Gastrocnemius medialis (tissue), 4 donors: ENCODE data around the gene POC1A. TPM values are rescaled to one million over a fixed set of nuclear protein-coding genes. Genes with fewer than 3 reads are reported as not detected.

Experiments used
- ATAC-seq, 2 donors: fragments of 150-250 bp; one replicate each; pipeline ENCODE4 v1.9.1; 2016
- DNase-seq, 2 donors: peaks; one replicate each; pipeline ENCODE4 v3.0.0-alpha.2; 2019
- H3K27ac ChIP-seq, 4 donors: fragments of 200-600 bp; sonication (generic); 1 replicate in 1 of 4; 2 replicates in 3 of 4; pipeline ENCODE4 v1.5.1; 2016 to 2018; ENCODE audit warnings: mild to moderate bottlenecking in 2 of 4, moderate library complexity in 1 of 4
- H3K27me3 ChIP-seq, 3 donors: fragments of 200-600 bp; sonication (generic) in 2 of 3; 1 replicate in 1 of 3; 2 replicates in 2 of 3; pipeline versions ENCODE4 v1.5.1 to v1.6.0; 2016 to 2019; ENCODE audit warnings: mild to moderate bottlenecking in 1 of 3, moderate library complexity in 1 of 3
- H3K36me3 ChIP-seq, 2 donors: fragments of 200-600 bp; sonication (generic) in 1 of 2; one replicate each; pipeline ENCODE4 v1.5.1; 2017 to 2018
- H3K4me1 ChIP-seq, 2 donors: fragments of 200-600 bp; sonication (generic) in 1 of 2; one replicate each; pipeline ENCODE4 v1.5.1; 2016 to 2017; ENCODE audit warnings: mild to moderate bottlenecking in 2 of 2
- H3K4me3 ChIP-seq, 4 donors: fragments of 200-600 bp; sonication (generic) in 3 of 4; 1 replicate in 1 of 4; 2 replicates in 3 of 4; pipeline ENCODE4 v1.5.1; 2016 to 2019; ENCODE audit warnings: mild to moderate bottlenecking in 2 of 4
- H3K9me3 ChIP-seq, 3 donors: fragments of 200-600 bp; sonication (generic) in 2 of 3; 1 replicate in 1 of 3; 2 replicates in 2 of 3; pipeline ENCODE4 v1.5.1; 2016 to 2019
- CTCF ChIP-seq, 5 experiments: fragments of 450-650 bp in 3 of 5; fragments of 200-600 bp in 2 of 5; sonication (generic) in 2 of 5; IDR thresholded peaks in 4 of 5; conservative IDR thresholded peaks in 1 of 5; 1 replicate in 4 of 5; 2 replicates in 1 of 5; pipeline ENCODE4 v1.5.1; 2016 to 2019; ENCODE audit warnings: antibody characterized with exemption in 5 of 5, mild to moderate bottlenecking in 3 of 5, moderate library complexity in 3 of 5
- POLR2A ChIP-seq, 2 donors: fragments of 450-650 bp; IDR thresholded peaks; one replicate each; pipeline ENCODE4 v1.6.1; 2017; ENCODE audit warnings: antibody characterized with exemption in 2 of 2, mild to moderate bottlenecking in 2 of 2, moderate library complexity in 2 of 2
- in situ Hi-C, 4 donors: fragments of 200-750 bp; cut with MboI; loops; one replicate each; pipeline versions ENCODE4 v1.15.0 to v1.8.0; 2017; ENCODE audit warnings: low sequenced_read_pairs in 4 of 4
- intact Hi-C: fragments of 100-400 bp; cut with DNase I; formaldehyde crosslinking; loops from one replicate; pipeline ENCODE4 v1.15.1; 2023; ENCODE audit warnings: low total_unique reads
- total RNA-seq, 4 donors: library from RNA; depleted of rRNA; stranded (reverse); fragments of >200 nt; gene quantifications; one replicate each; pipeline versions ENCODE4 v1.1.0 to v1.2.3, GENCODE V29; 2016

Gene POC1A
- total RNA-seq, 4 donors from 2014 or later: 0.51 to 3.2 (median 0.81) TPM

GRCh38 chr3:52090131-52090932 lies 63.9 kb downstream of the POC1A start:
- no peaks in the 10 kb centered on the region for H3K36me3 ChIP-seq
- in situ Hi-C loops (no loop called here), intact Hi-C loops (no loop called here)
- peak overlapping the region; percentile 8 to 71 (median 60) for H3K27ac ChIP-seq
- H3K27me3 ChIP-seq: no peaks in the 10 kb centered on the region
- no peak overlapping the region for H3K4me3 ChIP-seq
- no peaks in the 10 kb centered on the region for H3K9me3 ChIP-seq
- H3K4me1 ChIP-seq: peaks cover 9 to 15% of the 10 kb centered on the region in 2 donors
- peak in 1 of 2 donors; percentile 72 for ATAC-seq
- TF ChIP-seq POLR2A (IDR thresholded peaks at IDR 0.05): no peak
- TF ChIP-seq CTCF (IDR thresholded peaks at IDR 0.05 in 4 of 5, conservative IDR thresholded peaks at IDR 0.05 in 1 of 5): no peak
- no peak for DNase-seq

- no peak for ATAC-seq
- no peak for DNase-seq
- H3K4me1 ChIP-seq: peaks cover 9 to 15% of the 10 kb centered on the region in 2 donors
- intact Hi-C loops (no loop called here), in situ Hi-C loops (no loop called here)
- H3K4me3 ChIP-seq: no peak overlapping the region
- no peaks in the 10 kb centered on the region for H3K27me3 ChIP-seq
- no peaks in the 10 kb centered on the region for H3K36me3 ChIP-seq
- peak overlapping the region in 2 of 4 donors; percentile 61 to 71 for H3K27ac ChIP-seq
- no peaks in the 10 kb centered on the region for H3K9me3 ChIP-seq
- TF ChIP-seq CTCF (IDR thresholded peaks at IDR 0.05 in 4 of 5, conservative IDR thresholded peaks at IDR 0.05 in 1 of 5): no peak
- no peak for TF ChIP-seq POLR2A (IDR thresholded peaks at IDR 0.05)
These were observed 64.5 kb downstream of the POC1A start for GRCh38 chr3:52089691-52090090.

- ATAC-seq: no peak
- no peak for DNase-seq
- H3K4me1 ChIP-seq: peaks cover 9 to 15% of the 10 kb centered on the region in 2 donors
These were observed 65.5 kb downstream of the POC1A start for GRCh38 chr3:52088445-52089367.

GRCh38 chr3:52087731-52088130 lies 66.5 kb downstream of the POC1A start:
- in situ Hi-C loops: no loop called here
- no peak for ATAC-seq
- DNase-seq: no peak
- H3K9me3 ChIP-seq: no peaks in the 10 kb centered on the region
- no peaks in the 10 kb centered on the region for H3K27me3 ChIP-seq
- TF ChIP-seq CTCF (IDR thresholded peaks at IDR 0.05 in 4 of 5, conservative IDR thresholded peaks at IDR 0.05 in 1 of 5) (no peak), POLR2A (IDR thresholded peaks at IDR 0.05) (no peak)
- no peak overlapping the region for H3K4me3 ChIP-seq
- H3K27ac ChIP-seq: no peak overlapping the region
- intact Hi-C loops: no loop called here
- H3K36me3 ChIP-seq: no peaks in the 10 kb centered on the region
- peaks cover 9 to 15% of the 10 kb centered on the region in 2 donors for H3K4me1 ChIP-seq

More at GRCh38 chr3:52088445-52089367, 65.5 kb downstream of the POC1A start:
- peak overlapping the region in 1 of 4 donors; percentile 13 for H3K27ac ChIP-seq
- in situ Hi-C loops: no loop called here
- H3K9me3 ChIP-seq: no peaks in the 10 kb centered on the region
- intact Hi-C loops: no loop called here
- H3K4me3 ChIP-seq: no peak overlapping the region
- TF ChIP-seq CTCF (IDR thresholded peaks at IDR 0.05 in 4 of 5, conservative IDR thresholded peaks at IDR 0.05 in 1 of 5) (no peak), POLR2A (IDR thresholded peaks at IDR 0.05) (no peak)
- no peaks in the 10 kb centered on the region for H3K36me3 ChIP-seq
- H3K27me3 ChIP-seq: no peaks in the 10 kb centered on the region
